Loucy (cell line): ENCODE measurements around the gene MVB12A.

ENCODE experiments used
- CTCF ChIP-seq: fragments of 200-600 bp; sonication (generic); conservative IDR thresholded peaks from 2 replicates; pipeline ENCODE4 v1.5.1; 2014; ENCODE audit warnings: mild to moderate bottlenecking, antibody characterized with exemption, low read length
- EZH2phosphoT487 ChIP-seq: fragments of 200-600 bp; IDR thresholded peaks from 2 replicates; pipeline ENCODE4 v1.6.1; 2018; ENCODE audit warnings: antibody characterized with exemption, mild to moderate bottlenecking, moderate library complexity, borderline replicate concordance

- no peak for TF ChIP-seq CTCF
- TF ChIP-seq EZH2phosphoT487 = no peak
Measured at GRCh38 chr19:17447704-17448130, 27.9 kb downstream of the MVB12A start.
